ENCODE measurements around the gene PKP2.

- TF ChIP-seq CTCF (IDR thresholded peaks at IDR 0.05) = no peak
- no peak for TF ChIP-seq POLR2A (IDR thresholded peaks at IDR 0.05)
Observed at GRCh38 chr12:32920506-32921085, 24.0 kb upstream of the PKP2 start.

Measured in vagina (tissue), 2 donors.